ENCODE results near the gene ITGA1.

The ITGA1 gene

GRCh38 chr5:52773342-52773741 lies 14.4 kb upstream of the ITGA1 start:
- DNase-seq, result no peak

- no peak for DNase-seq
These were observed 13.7 kb upstream of the ITGA1 start for GRCh38 chr5:52774005-52774410.

- no peak for DNase-seq
These were observed 11.6 kb upstream of the ITGA1 start for GRCh38 chr5:52776116-52776515.

GRCh38 chr5:52777186-52777585 lies 10.5 kb upstream of the ITGA1 start:
- no peak for DNase-seq

GRCh38 chr5:52778781-52779180 lies 8.9 kb upstream of the ITGA1 start:
- DNase-seq, result no peak

- no peak for DNase-seq
These were observed 8.5 kb upstream of the ITGA1 start for GRCh38 chr5:52779213-52779612.

- peak; percentile 76 for DNase-seq
These were observed 4.3 kb upstream of the ITGA1 start for GRCh38 chr5:52783226-52783959.

GRCh38 chr5:52784737-52785136 lies 3.0 kb upstream of the ITGA1 start:
- DNase-seq, result no peak

GRCh38 chr5:52786391-52786790 lies 1.3 kb upstream of the ITGA1 start:
- DNase-seq, result no peak

- no peak for DNase-seq
These were observed 642 bp upstream of the ITGA1 start for GRCh38 chr5:52786949-52787599.

GRCh38 chr5:52788505-52788821 lies 747 bp downstream of the ITGA1 start:
- DNase-seq, result no peak

- DNase-seq, result no peak
These were observed 1.7 kb downstream of the ITGA1 start for GRCh38 chr5:52789378-52789777.

GRCh38 chr5:52789851-52790250 lies 2.1 kb downstream of the ITGA1 start:
- no peak for DNase-seq

GRCh38 chr5:52791366-52791765 lies 3.6 kb downstream of the ITGA1 start:
- no peak for DNase-seq

GRCh38 chr5:52794519-52794918 lies 6.8 kb downstream of the ITGA1 start:
- no peak for DNase-seq

- no peak for DNase-seq
These were observed 8.3 kb downstream of the ITGA1 start for GRCh38 chr5:52796031-52796430.

GRCh38 chr5:52796516-52797103 lies 8.9 kb downstream of the ITGA1 start:
- no peak for DNase-seq

GRCh38 chr5:52798938-52799337 lies 11.2 kb downstream of the ITGA1 start:
- DNase-seq, result no peak

- peak; percentile 50 for DNase-seq
These were observed 11.8 kb downstream of the ITGA1 start for GRCh38 chr5:52799358-52799982.

GRCh38 chr5:52799983-52800393 lies 12.3 kb downstream of the ITGA1 start:
- peak; percentile 95 for DNase-seq

- DNase-seq, result peak; percentile 54
These were observed 12.9 kb downstream of the ITGA1 start for GRCh38 chr5:52800394-52801213.

GRCh38 chr5:52801329-52801728 lies 13.6 kb downstream of the ITGA1 start:
- no peak for DNase-seq
